ENCODE data around the gene CAMK2A.

The CAMK2A gene

DNA sequence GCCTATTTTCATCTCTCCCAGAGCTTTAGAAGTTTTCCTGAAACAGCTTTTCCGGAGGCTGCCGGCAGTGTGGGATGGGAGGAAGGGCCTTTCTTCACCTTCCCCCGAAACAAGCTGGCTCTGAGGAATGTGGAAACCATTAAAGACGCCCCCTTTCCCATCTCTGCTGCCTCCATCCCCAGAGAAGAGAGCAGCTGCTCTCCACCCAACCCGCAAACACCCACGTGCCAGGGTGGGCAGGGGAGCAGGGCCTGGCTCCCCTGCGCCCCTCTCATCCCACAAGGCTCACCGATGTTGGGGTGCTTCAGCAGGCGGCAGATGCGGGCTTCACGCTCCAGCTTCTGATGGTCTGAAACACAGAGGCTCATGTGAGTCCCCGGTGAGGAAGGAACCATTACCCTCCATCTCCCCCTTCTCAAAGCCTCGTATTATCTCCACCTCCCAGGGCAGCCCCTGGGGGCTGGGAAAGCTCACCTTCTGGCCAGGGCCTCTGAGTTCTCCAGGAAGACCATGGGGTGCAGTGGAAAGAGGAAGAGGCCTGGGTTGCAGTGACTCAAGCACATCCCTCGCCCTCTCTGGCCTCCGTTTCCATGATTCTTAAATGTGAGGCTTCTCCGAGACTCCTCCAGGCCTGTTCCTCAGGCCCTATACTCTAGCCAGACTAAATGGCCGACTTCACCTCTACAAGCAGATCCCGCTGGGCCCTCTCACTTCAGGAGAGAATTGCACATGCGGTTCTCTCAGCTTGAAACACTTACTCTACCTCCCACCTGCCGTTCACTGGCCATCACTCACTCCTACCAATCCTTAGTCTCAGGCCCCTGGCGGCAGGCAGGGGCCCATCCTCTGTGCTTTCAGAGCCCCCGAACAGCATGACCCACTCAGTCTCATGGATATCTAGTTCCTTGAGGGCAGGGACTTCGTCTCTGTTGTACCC, 24.6 kb downstream of the CAMK2A start:
- Histone ChIP-seq H2AFZ (ENCODE audit: low read depth, low read length, severe bottlenecking) (no peak overlapping the region), H3K4me3 (ENCODE audit: insufficient read depth, low read length, poor library complexity, severe bottlenecking) (no peak overlapping the region), H3K9me2 (replicated peaks; ENCODE audit: insufficient read depth, low read length) (no peaks in the 10 kb centered on the region), H3K27me3 (ENCODE audit: low read length) (no peaks in the 10 kb centered on the region), H3K9me3 (ENCODE audit: insufficient read depth, low read length) (no peaks in the 10 kb centered on the region), H3K4me2 (ENCODE audit: low read depth, low read length, poor library complexity, severe bottlenecking) (no peak overlapping the region), H3K9ac (ENCODE audit: low read length) (no peak overlapping the region), H3K36me3 (ENCODE audit: low read length) (no peaks in the 10 kb centered on the region), H3K27ac (ENCODE audit: low read depth, low read length) (no peak overlapping the region), H3F3A (ENCODE audit: insufficient read depth) (no peaks in the 10 kb centered on the region), H4K20me1 (ENCODE audit: low read depth, low read length) (no peaks in the 10 kb centered on the region), H3K79me2 (ENCODE audit: insufficient read depth, low read length) (no peaks in the 10 kb centered on the region)
- TF ChIP-seq, protein P1, sequence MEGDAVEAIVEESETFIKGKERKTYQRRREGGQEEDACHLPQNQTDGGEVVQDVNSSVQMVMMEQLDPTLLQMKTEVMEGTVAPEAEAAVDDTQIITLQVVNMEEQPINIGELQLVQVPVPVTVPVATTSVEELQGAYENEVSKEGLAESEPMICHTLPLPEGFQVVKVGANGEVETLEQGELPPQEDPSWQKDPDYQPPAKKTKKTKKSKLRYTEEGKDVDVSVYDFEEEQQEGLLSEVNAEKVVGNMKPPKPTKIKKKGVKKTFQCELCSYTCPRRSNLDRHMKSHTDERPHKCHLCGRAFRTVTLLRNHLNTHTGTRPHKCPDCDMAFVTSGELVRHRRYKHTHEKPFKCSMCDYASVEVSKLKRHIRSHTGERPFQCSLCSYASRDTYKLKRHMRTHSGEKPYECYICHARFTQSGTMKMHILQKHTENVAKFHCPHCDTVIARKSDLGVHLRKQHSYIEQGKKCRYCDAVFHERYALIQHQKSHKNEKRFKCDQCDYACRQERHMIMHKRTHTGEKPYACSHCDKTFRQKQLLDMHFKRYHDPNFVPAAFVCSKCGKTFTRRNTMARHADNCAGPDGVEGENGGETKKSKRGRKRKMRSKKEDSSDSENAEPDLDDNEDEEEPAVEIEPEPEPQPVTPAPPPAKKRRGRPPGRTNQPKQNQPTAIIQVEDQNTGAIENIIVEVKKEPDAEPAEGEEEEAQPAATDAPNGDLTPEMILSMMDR (IDR thresholded peaks at IDR 0.05; ENCODE audit: insufficient read depth, low read length, poor library complexity, severe bottlenecking) = no peak
- no peak for TF ChIP-seq EZH2phosphoT487 (conservative IDR thresholded peaks at IDR 0.05; ENCODE audit: low read length)

DNA sequence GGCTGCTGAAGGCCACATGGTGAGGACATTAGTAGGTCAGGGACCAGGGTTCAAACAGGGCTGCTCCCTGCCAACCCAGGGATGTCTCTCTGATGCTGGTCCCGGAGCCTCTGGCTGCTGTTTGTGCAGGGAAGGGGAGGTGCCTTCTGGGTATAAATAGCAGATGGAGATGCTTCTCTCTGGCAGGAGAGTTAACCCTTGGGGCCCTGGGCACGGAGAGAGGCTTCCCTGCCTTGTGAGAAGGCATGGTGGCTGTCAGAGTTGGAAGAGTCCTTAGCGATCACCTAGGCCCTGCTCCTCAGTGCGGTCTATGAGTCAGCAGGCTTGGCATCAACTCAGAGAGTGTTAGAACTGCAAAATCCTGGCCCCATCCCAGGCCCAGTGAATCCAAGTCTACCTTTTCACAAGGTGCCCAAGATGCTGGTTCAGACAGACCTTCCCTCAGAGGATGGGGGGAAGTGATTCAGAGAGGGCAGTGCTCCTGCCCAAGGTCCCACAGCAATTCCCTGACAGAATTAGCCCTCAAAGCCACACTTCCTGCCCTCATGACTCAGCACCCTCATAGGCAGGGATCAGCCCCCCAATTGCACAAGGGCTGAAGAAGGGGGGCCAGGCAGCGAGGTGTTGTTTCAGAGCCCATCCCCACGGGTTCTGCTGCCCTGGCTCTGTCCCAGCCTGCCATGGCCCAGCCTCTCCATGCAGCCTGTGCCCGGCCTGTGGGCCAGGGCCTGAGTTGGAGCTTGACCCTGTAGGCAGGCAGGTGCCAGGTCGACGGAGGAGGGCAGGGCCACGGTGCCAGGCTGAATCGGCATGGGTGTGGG, 25.6 kb downstream of the CAMK2A start:
- H3K36me3 ChIP-seq (ENCODE audit: low read length) = no peaks in the 10 kb centered on the region
- no peak for TF ChIP-seq EZH2phosphoT487 (conservative IDR thresholded peaks at IDR 0.05; ENCODE audit: low read length)
- TF ChIP-seq, protein P1 (IDR thresholded peaks at IDR 0.05; ENCODE audit: insufficient read depth, low read length, poor library complexity, severe bottlenecking) = no peak
- no peaks in the 10 kb centered on the region for H3K79me2 ChIP-seq (ENCODE audit: insufficient read depth, low read length)
- no peak overlapping the region for H3K27ac ChIP-seq (ENCODE audit: low read depth, low read length)
- H3K9ac ChIP-seq (ENCODE audit: low read length) = no peak overlapping the region
- H3K4me3 ChIP-seq (ENCODE audit: insufficient read depth, low read length, poor library complexity, severe bottlenecking) = no peak overlapping the region
- no peaks in the 10 kb centered on the region for H3K27me3 ChIP-seq (ENCODE audit: low read length)
- no peak overlapping the region for H3K4me2 ChIP-seq (ENCODE audit: low read depth, low read length, poor library complexity, severe bottlenecking)
- H3F3A ChIP-seq (ENCODE audit: insufficient read depth) = no peaks in the 10 kb centered on the region
- no peak overlapping the region for H2AFZ ChIP-seq (ENCODE audit: low read depth, low read length, severe bottlenecking)
- H3K9me2 ChIP-seq (replicated peaks; ENCODE audit: insufficient read depth, low read length) = no peaks in the 10 kb centered on the region
- H3K9me3 ChIP-seq (ENCODE audit: insufficient read depth, low read length) = no peaks in the 10 kb centered on the region
- H4K20me1 ChIP-seq (ENCODE audit: low read depth, low read length) = no peaks in the 10 kb centered on the region

DNA sequence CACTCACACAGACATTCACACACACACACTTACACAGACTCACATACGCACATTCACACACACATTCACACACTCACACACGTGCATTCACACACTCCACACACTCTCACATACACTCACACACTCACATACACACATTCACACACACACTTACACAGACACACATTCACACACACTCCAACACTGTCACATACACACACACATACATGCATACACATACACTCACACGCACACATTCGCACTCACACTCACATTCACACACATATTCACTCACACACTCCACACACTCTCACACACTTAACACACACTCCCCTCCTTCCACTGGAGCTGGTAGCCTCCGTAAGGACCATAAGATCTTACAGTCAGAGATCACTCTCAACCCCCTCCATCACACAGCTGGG, 26.2 kb downstream of the CAMK2A start:
- H3F3A ChIP-seq (ENCODE audit: insufficient read depth) = no peaks in the 10 kb centered on the region
- no peak overlapping the region for H2AFZ ChIP-seq (ENCODE audit: low read depth, low read length, severe bottlenecking)
- H3K9me2 ChIP-seq (replicated peaks; ENCODE audit: insufficient read depth, low read length) = no peaks in the 10 kb centered on the region
- no peak overlapping the region for H3K9ac ChIP-seq (ENCODE audit: low read length)
- H3K79me2 ChIP-seq (ENCODE audit: insufficient read depth, low read length) = no peaks in the 10 kb centered on the region
- no peak overlapping the region for H3K4me3 ChIP-seq (ENCODE audit: insufficient read depth, low read length, poor library complexity, severe bottlenecking)
- H3K27me3 ChIP-seq (ENCODE audit: low read length) = no peaks in the 10 kb centered on the region
- no peaks in the 10 kb centered on the region for H4K20me1 ChIP-seq (ENCODE audit: low read depth, low read length)
- TF ChIP-seq, protein P1 (IDR thresholded peaks at IDR 0.05; ENCODE audit: insufficient read depth, low read length, poor library complexity, severe bottlenecking) = no peak
- TF ChIP-seq EZH2phosphoT487 (conservative IDR thresholded peaks at IDR 0.05; ENCODE audit: low read length) = no peak
- H3K9me3 ChIP-seq (ENCODE audit: insufficient read depth, low read length) = no peaks in the 10 kb centered on the region
- H3K27ac ChIP-seq (ENCODE audit: low read depth, low read length) = no peak overlapping the region
- H3K4me2 ChIP-seq (ENCODE audit: low read depth, low read length, poor library complexity, severe bottlenecking) = no peak overlapping the region
- H3K36me3 ChIP-seq (ENCODE audit: low read length) = no peaks in the 10 kb centered on the region
